GM19193 (cell line): ENCODE results near the gene ZNF804A.

ENCODE experiments used
- POLR2A ChIP-seq: IDR thresholded peaks from 4 replicates; pipeline ENCODE4 v1.6.1; 2011; ENCODE audit not compliant: insufficient read depth, insufficient read length; ENCODE audit errors: extremely low read depth

ZNF804A gene

GRCh38 chr2:184824597-184824996, 226.3 kb downstream of the ZNF804A start:
- no peak for TF ChIP-seq POLR2A

DNA sequence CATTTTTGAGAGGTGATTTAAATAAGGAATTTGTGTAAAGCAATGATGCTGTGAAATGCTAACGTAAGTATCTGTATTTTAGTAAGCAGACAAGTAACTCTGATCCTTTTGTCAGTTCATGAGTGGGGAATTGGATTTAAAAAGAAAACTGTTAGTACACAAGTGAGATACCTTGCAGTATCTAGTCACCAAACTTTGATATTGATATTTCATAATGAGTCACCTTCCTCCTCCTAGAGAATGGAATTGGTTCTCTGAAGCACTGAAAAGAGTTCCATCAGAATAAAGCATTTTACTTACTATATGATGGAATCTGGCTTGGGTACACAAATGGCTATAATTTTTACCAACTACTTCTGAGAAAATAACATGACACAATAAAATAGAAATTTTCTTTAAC, 232.2 kb downstream of the ZNF804A start:
- no peak for TF ChIP-seq POLR2A

DNA sequence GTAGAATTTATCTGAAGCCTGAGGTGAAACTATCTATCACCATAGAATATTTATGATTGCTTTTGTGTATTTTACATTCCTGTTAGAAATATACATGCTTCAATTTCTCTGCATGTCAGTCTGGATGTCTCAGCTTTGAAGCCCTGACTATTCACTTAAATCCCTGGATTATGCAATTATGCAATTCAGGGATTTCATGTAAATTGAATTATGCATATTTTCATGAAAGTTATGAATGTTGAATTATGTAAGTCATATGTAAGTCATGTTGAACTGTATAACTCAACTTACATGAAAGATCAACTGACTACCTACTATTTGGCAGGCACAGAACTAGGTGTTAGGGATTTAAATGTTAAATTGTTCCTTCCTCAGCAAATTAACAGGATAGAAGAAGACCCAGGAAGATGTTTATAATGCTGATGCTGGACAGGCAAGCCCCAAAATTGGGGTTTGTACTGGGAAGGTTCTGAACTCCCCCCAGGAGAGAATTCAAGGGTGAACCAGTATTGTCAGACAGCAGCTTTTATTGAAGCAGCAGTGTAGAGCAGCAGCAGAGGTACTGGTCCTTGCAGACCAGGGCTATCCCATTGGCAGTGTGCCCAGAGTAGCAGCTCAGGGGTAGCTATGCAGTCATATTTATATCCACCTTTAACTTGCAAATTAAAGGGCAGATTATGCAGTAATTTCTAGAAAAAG, 236.5 kb downstream of the ZNF804A start:
- no peak for TF ChIP-seq POLR2A

GRCh38 chr2:184835398-184835715, 237.0 kb downstream of the ZNF804A start:
- TF ChIP-seq POLR2A: no peak

DNA sequence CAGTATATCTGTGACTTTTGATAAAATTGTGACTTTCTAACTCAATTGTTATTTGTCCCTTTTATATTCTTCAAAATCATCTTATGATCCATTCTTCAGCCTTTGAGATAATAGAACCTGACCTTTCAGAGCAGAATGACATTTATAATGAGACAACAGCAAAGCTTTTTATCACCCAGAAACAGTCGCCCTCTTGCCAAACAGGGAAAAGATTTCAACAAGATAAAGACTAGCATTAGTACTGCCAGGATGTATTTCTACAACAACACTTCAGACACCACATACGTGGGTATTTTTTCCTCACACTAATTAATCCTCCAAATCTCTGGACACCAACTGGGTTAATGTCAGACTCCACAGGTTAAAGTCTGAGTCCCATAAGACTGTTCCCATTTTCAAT, 249.0 kb downstream of the ZNF804A start:
- no peak for TF ChIP-seq POLR2A

DNA sequence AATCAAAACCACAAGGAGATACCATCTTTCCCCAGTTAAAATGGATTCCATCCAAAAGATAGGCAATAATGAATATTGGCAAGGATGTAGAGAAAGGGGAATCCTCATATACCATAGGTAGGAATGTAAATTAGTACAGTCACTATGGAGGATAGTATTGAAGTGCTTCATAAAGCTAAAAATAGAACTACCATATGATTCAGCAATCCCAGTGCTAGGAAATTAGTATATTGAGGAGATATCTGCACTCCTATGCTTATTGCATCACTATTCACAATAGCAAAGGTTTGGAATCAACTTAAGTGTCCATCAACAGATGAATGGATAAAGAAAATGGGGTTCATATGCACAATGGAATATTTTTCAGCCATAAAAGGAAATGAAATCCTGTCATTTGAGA, 251.2 kb downstream of the ZNF804A start:
- TF ChIP-seq POLR2A: no peak

DNA sequence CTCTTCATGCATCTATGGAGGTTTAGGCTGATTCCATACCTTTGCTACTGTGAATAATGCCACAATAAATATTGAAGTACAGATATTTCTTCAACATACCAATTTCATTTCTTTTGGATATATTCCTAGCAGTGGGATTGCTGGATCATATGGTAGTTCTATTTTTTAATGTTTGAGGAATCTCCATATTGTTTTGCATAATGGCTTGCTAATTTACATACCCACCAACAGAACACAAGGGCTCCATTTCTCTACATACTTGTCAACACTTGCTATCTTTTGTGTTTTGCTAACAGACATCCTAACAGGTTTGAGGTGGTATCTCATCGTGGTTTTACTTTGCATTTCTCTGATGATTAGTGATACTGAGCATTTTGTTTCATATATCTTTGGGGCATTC, 253.2 kb downstream of the ZNF804A start:
- no peak for TF ChIP-seq POLR2A

DNA sequence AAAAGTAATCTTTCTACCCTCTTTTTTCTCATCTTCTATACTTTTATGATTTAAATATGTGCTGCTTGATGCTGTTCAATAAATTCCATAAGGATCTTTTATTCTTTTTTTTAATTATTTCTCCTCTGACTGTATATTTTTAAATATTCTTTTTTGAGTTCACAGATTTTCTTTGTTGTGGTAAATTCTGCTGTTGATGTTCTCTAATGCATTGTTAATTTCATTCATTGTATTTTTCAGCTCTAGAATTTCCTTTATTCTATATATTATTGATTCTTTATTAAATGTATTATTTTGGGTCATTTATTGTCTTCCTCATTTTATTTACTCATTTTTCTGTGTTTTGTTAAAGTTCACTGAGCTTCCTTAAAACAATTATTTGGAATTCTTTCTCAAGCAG, 260.9 kb downstream of the ZNF804A start:
- no peak for TF ChIP-seq POLR2A

GRCh38 chr2:184860744-184861143, 262.4 kb downstream of the ZNF804A start:
- no peak for TF ChIP-seq POLR2A

DNA sequence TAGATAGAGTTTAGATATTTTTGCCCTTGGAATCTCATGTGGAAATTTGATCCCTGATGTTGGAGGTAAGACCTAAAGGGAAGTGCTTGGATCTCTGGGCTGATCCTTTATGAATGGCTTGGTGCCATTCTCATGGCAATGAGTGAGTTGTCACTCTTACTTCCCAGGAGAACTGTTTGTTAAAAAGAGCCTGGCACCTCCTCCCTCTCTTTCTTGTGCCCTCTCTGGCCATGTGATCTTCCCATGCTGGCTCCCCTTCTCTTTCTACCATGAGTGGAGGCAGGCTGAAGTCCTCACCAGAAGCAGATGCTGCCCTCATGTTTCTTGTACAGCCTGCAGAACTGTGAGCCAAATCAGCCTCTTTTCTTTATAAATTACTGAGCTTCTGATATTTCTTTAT, 276.9 kb downstream of the ZNF804A start:
- no peak for TF ChIP-seq POLR2A

GRCh38 chr2:184875911-184876310, 277.6 kb downstream of the ZNF804A start:
- TF ChIP-seq POLR2A: no peak

DNA sequence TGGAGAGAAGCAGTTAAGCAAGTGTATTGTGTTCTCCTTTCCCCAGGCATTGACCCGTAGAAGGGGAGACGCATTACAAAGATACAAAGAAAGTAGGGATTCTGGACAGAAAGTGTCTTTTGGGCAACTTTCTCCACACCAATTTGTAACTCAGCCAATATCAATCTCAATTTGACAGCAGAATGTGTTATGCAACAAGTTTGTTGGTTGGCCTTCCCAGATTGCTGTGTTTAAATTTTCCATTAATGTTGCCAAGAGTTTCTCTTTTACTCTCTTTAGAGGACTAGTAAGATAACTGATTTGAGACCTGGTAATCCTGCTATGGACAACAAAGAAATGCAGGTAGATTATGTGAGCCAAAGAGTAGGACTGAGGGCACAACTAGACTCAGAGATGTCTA, 279.6 kb downstream of the ZNF804A start:
- no peak for TF ChIP-seq POLR2A

- no peak for TF ChIP-seq POLR2A
Measured at GRCh38 chr2:184879671-184880070, 281.3 kb downstream of the ZNF804A start.

GRCh38 chr2:184890311-184890710, 292.0 kb downstream of the ZNF804A start:
- TF ChIP-seq POLR2A: no peak

GRCh38 chr2:184904991-184905390, 306.7 kb downstream of the ZNF804A start:
- no peak for TF ChIP-seq POLR2A

- no peak for TF ChIP-seq POLR2A
Measured at GRCh38 chr2:184906160-184906559, 307.8 kb downstream of the ZNF804A start.

DNA sequence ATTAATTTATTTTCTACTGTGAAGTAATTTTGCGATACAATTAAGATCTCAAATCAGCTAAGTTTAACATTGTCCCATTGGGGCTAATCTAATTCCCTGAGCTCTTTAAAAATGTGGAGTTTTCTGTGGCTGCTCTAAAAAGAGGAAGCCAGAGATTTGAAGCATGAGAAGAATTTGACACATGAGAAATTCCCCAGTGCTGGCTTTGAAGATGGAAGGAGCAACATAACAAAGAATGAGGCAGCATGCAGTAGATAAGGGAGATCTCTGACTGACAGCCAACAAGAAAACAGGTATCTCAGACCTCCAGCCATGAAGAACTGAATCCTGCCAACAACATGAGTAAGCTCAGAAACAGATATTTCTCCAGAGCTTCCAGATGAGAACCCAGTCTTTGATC, 308.4 kb downstream of the ZNF804A start:
- no peak for TF ChIP-seq POLR2A
